Heart right ventricle (tissue), 16 donors: ENCODE measurements around the gene PRKCQ. TPM values are rescaled to one million over a fixed set of nuclear protein-coding genes. Genes with fewer than 3 reads are reported as not detected.
A peak's percentile ranks its signal among the peaks of the same experiment; 100 is the strongest.
"Not testable (repeated sequence)": the region's sequence is repeated elsewhere in the genome, so short reads cannot be mapped to it uniquely, and the experiment has no call there.

ENCODE experiments used
- ATAC-seq, 8 donors: fragments of 200-7000 bp; cut with Tn5 transposase; one replicate each; pipeline ENCODE4 v1.9.1; 2020; ENCODE audit warnings: mild to moderate bottlenecking in 8 of 8, moderate library complexity in 8 of 8, moderate number of reproducible peaks in 1 of 8
- DNase-seq, 2 donors: peaks; one replicate each; pipeline ENCODE4 v3.0.0-alpha.2; 2020
- H3K27ac ChIP-seq, 10 donors: fragments of 200-600 bp; sonication (generic) in 2 of 10; one replicate each; pipeline versions ENCODE4 v1.5.0 to v1.8.0; 2020 to 2022; ENCODE audit warnings: mild to moderate bottlenecking in 3 of 10
- H3K27me3 ChIP-seq, 7 donors: fragments of 200-600 bp; one replicate each; pipeline ENCODE4 v1.8.0; 2021 to 2022; ENCODE audit warnings: mild to moderate bottlenecking in 2 of 7
- H3K36me3 ChIP-seq, 9 donors: fragments of 200-600 bp; sonication (generic) in 1 of 9; one replicate each; pipeline versions ENCODE4 v1.5.0 to v1.8.0; 2020 to 2022; ENCODE audit warnings: mild to moderate bottlenecking in 2 of 9
- H3K4me1 ChIP-seq, 9 donors: fragments of 200-600 bp; sonication (generic) in 1 of 9; one replicate each; pipeline versions ENCODE4 v1.5.0 to v1.8.0; 2020 to 2022; ENCODE audit warnings: mild to moderate bottlenecking in 4 of 9
- H3K4me3 ChIP-seq, 10 donors: fragments of 200-600 bp; sonication (generic) in 2 of 10; one replicate each; pipeline versions ENCODE4 v1.5.0 to v1.8.0; 2020 to 2022; ENCODE audit warnings: mild to moderate bottlenecking in 7 of 10, moderate library complexity in 2 of 10
- H3K9me3 ChIP-seq, 11 donors: fragments of 200-600 bp in 10 of 11; sonication (generic) in 2 of 11; one replicate each; pipeline versions ENCODE4 v1.5.0 to v1.8.0; 2013 to 2022; ENCODE audit warnings: mild to moderate bottlenecking in 2 of 11, control low read depth in 1 of 11, moderate library complexity in 1 of 11
- WGBS, 2 donors: extraction: QIAGEN DNeasy Blood & Tissue Kit; methylation state at CpG; one replicate each; pipeline ENCODE4 v1.1.7; 2013; ENCODE audit warnings: inconsistent platforms in 1 of 2; 5-methylcytosine and 5-hydroxymethylcytosine counted together
- intact Hi-C, 10 donors: fragments of 100-400 bp; cut with DNase I; formaldehyde crosslinking; loops; one replicate each; pipeline versions ENCODE4 v1.11.1 to v1.14.2; 2022
- polyA plus RNA-seq, 2 donors: library from polyadenylated mRNA; stranded (reverse); fragments of 200-250 nt; gene quantifications; one replicate each; pipeline ENCODE4 v1.2.3, GENCODE V29; 2013
- total RNA-seq, 10 donors: library from RNA; stranded (reverse); fragmentation: NEBNext Ultra II Directional in 3 of 10; extraction: Animal tissue kit (Norgen Biotek cat#: 25700) in 3 of 10; gene quantifications; one replicate each; pipeline versions ENCODE4 v1.2.1 to v1.2.4, GENCODE V29; 2021 to 2023
- TF ChIP-seq, protein P1 (sequence below), 9 donors: fragments of 200-600 bp; sonication (generic) in 2 of 9; IDR thresholded peaks; one replicate each; pipeline versions ENCODE4 v1.5.0 to v1.8.0; 2021 to 2022; ENCODE audit warnings: antibody characterized with exemption in 9 of 9, mild to moderate bottlenecking in 5 of 9, moderate library complexity in 1 of 9
- donor health status: Arrhythmogenic right ventricular cardiomyopathy.
- donor health status: ischemic (EF 13 %, LVEDD 7.1; RV severe dilation, severe dysfunction).
- donor health status: healthy with polysubstance abuse.
- donor health status: DM: no; HTN: yes; CAD: no.
- donor health status: DM: no; HTN: no; CAD: no.
- donor health status: ischemic (EF 25% LVEDD 6.9; RV normal size, moderate dysfunction).
- donor health status: ischemic (EF 25% LVEDD 5.7; RV mildly dilated, moderate dysfunction).
- donor health status: healthy.
- donor health status: DM: yes; HTN: yes; CAD: no.
- donor health status: Ischemic cardiomyopathy.
- donor health status: ischemic (EF 35%, LVEDD 5.7; RV mildly dilated, moderate dysfunction).
- donor health status: nonischemic (EF 11% LVEDD 7.7; RV severe dilation, severe dysfunction).
- donor health status: DM: yes; HTN: yes; CAD: no.
- donor health status: PGD.
- donor health status: ischemic (EF 29% LVEDD 5.4; RV normal size, mild dysfunction).
- donor health status: nonischemic (EF 23%, LVEDD 6.1; RV moderate dilation, normal function).

The PRKCQ gene
- total and polyA plus RNA-seq, 12 donors: 0.04 to 2.0 (median 0.27) TPM; not detected in 2

GRCh38 chr10:6476989-6477388 lies 103.1 kb downstream of the PRKCQ start:
- no peak overlapping the region for H3K4me3 ChIP-seq
- ATAC-seq (no peak), DNase-seq (no peak)
- H3K9me3 ChIP-seq: no peaks in the 10 kb centered on the region
- no peaks in the 10 kb centered on the region for H3K27me3 ChIP-seq
- H3K36me3 ChIP-seq: no peaks in the 10 kb centered on the region
- intact Hi-C loops: no loop called here
- peaks cover 0 to 26% (median 0%) of the 10 kb centered on the region in 9 donors for H3K4me1 ChIP-seq
- TF ChIP-seq, protein P1, sequence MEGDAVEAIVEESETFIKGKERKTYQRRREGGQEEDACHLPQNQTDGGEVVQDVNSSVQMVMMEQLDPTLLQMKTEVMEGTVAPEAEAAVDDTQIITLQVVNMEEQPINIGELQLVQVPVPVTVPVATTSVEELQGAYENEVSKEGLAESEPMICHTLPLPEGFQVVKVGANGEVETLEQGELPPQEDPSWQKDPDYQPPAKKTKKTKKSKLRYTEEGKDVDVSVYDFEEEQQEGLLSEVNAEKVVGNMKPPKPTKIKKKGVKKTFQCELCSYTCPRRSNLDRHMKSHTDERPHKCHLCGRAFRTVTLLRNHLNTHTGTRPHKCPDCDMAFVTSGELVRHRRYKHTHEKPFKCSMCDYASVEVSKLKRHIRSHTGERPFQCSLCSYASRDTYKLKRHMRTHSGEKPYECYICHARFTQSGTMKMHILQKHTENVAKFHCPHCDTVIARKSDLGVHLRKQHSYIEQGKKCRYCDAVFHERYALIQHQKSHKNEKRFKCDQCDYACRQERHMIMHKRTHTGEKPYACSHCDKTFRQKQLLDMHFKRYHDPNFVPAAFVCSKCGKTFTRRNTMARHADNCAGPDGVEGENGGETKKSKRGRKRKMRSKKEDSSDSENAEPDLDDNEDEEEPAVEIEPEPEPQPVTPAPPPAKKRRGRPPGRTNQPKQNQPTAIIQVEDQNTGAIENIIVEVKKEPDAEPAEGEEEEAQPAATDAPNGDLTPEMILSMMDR (IDR thresholded peaks at IDR 0.05): no peak
- WGBS, 2 donors: 78 to 81% methylated on average over 2 of the region's 2 CpGs
- H3K27ac ChIP-seq: no peak overlapping the region

GRCh38 chr10:6474871-6475270 lies 105.2 kb downstream of the PRKCQ start:
- intact Hi-C loops: no loop called here
- H3K4me1 ChIP-seq: peaks cover 0 to 27% (median 0%) of the 10 kb centered on the region in 9 donors
- DNase-seq: no peak
- 88 to 89% methylated on average over 5 of the region's 5 CpGs for WGBS, 2 donors
- peak overlapping the region in 1 of 10 donors; percentile 86 for H3K27ac ChIP-seq
- TF ChIP-seq, protein P1 (IDR thresholded peaks at IDR 0.05): no peak
- peaks cover 0 to 7% (median 0%) of the 10 kb centered on the region in 7 donors for H3K27me3 ChIP-seq
- no peaks in the 10 kb centered on the region for H3K9me3 ChIP-seq
- no peak for ATAC-seq
- H3K36me3 ChIP-seq: no peaks in the 10 kb centered on the region
- no peak overlapping the region for H3K4me3 ChIP-seq

DNA sequence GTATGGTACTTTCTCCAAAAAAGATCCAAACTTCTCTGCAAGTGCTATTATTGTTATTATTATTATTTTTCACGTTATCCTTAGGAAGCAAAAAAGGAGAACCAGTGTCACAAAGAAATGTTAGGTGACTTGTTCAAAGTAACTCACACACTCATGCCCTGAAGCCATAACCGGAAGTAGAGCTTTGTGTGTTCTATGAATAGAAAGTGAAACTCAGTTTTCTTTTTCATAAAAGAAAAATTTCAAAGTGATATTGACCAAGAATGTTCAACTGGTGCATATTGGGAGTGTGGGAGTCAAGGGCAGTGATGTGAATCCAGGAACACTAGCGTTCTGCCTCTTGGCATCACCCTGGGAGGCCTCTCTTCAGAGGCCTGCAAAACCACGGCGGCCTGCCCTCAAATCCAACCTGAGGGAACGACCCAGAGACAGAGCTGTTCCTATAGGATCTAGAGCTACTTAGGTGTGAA lies 106.1 kb downstream of the PRKCQ start:
- Histone ChIP-seq H3K27me3 (peaks cover 0 to 9% (median 8%) of the 10 kb centered on the region in 7 donors), H3K9me3 (peaks cover 0 to 3% (median 0%) of the 10 kb centered on the region in 11 donors), H3K36me3 (no peaks in the 10 kb centered on the region), H3K4me3 (peak overlapping the region in 1 of 10 donors; percentile 28), H3K27ac (peak overlapping the region in 1 of 10 donors; percentile 86), H3K4me1 (peaks cover 0 to 27% (median 0%) of the 10 kb centered on the region in 9 donors)
- TF ChIP-seq, protein P1 (IDR thresholded peaks at IDR 0.05): no peak
- intact Hi-C loops: no loop called here
- no peak for DNase-seq
- ATAC-seq: no peak
- WGBS, 2 donors: 67 to 74% methylated on average over 6 of the region's 6 CpGs

GRCh38 chr10:6473430-6473829 lies 106.6 kb downstream of the PRKCQ start:
- Histone ChIP-seq H3K4me3 (peak overlapping the region in 1 of 10 donors; percentile 28), H3K9me3 (peaks cover 0 to 3% (median 0%) of the 10 kb centered on the region in 11 donors), H3K36me3 (no peaks in the 10 kb centered on the region), H3K27ac (peak overlapping the region in 1 of 10 donors; percentile 86), H3K27me3 (peaks cover 0 to 9% (median 8%) of the 10 kb centered on the region in 7 donors), H3K4me1 (peaks cover 0 to 27% (median 0%) of the 10 kb centered on the region in 9 donors)
- no peak for ATAC-seq
- intact Hi-C loops: no loop called here
- 67 to 68% methylated on average over 7 of the region's 7 CpGs for WGBS, 2 donors
- TF ChIP-seq, protein P1 (IDR thresholded peaks at IDR 0.05): no peak
- DNase-seq: no peak

GRCh38 chr10:6472710-6473005 lies 107.4 kb downstream of the PRKCQ start:
- peak overlapping the region in 1 of 10 donors; percentile 19 for H3K27ac ChIP-seq
- peaks cover 0 to 13% (median 8%) of the 10 kb centered on the region in 7 donors for H3K27me3 ChIP-seq
- H3K4me3 ChIP-seq, intact Hi-C loops, ATAC-seq, H3K36me3 ChIP-seq, H3K9me3 ChIP-seq, DNase-seq: not testable (repeated sequence)
- peaks cover 0 to 27% (median 0%) of the 10 kb centered on the region in 9 donors for H3K4me1 ChIP-seq
- WGBS, 2 donors: 86 to 91% methylated on average over 7 of the region's 7 CpGs
